ENCODE measurements around the gene GOLGA8F.
"Not testable (repeated sequence)": the region's sequence is repeated elsewhere in the genome, so short reads cannot be mapped to it uniquely, and the experiment has no call there.

DNA sequence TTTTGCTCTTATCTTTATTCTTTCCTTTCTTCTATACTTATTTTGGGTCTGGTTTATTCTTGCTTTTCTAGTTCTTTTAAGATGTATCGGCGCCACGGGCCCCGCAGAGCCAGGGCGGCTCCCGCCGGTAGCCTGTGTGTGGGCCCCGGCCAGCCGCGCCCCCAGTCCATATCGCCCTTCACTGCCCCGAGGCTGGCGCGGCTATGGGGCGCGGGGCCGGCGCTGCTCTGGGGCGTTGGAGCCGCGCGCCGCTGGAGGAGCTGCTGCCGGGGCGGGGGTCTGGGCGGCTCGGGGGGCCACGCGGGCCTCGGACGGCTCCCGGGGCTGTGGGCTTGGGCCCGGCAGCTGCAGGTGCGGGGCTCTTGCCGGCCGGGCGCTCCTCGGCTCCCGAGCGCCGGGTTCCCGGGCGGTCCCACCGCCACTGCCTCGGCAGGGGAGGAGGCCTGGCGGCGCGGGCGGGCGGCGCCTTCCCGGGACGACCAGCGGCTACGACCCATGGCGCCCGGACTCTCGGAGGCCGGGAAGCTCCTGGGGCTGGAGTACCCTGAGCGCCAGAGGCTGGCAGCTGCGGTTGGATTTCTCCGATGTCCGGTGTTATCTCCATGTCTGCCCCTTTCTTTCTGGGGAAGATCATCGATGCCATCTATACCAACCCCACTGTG lies 24.4 kb downstream of the GOLGA8F start:
- TF ChIP-seq EZH2 (IDR thresholded peaks at IDR 0.05); POLR2AphosphoS5 (IDR thresholded peaks at IDR 0.05; ENCODE audit: borderline replicate concordance, low read depth, low read length): not testable (repeated sequence)

Data from SK-N-MC (cell line).